CD14-positive monocyte (primary cell): ENCODE data around the gene HMGXB4. TPM values are rescaled to one million over a fixed set of nuclear protein-coding genes. Genes with fewer than 3 reads are reported as not detected.
A peak's percentile ranks its signal among the peaks of the same experiment; 100 is the strongest.

ENCODE experiments used
- DNase-seq, 3 donors: peaks; one replicate each; pipeline ENCODE4 v3.0.0-alpha.2; 2011 to 2022
- H2AFZ ChIP-seq: 2 replicates; pipeline ENCODE4 v1.6.0; 2012; ENCODE audit warnings: mild to moderate bottlenecking, low read depth, low read length, inconsistent platforms; ENCODE audit not compliant: insufficient read depth, poor library complexity, severe bottlenecking
- H3K27ac ChIP-seq, 2 donors: 1 replicate in 1 of 2; 2 replicates in 1 of 2; pipeline ENCODE4 v1.5.1; 2012 to 2013; ENCODE audit warnings: low read length in 2 of 2, control low read depth in 1 of 2, inconsistent platforms in 1 of 2, low read depth in 1 of 2, mild to moderate bottlenecking in 1 of 2
- H3K27me3 ChIP-seq, 2 donors: one replicate each; pipeline versions ENCODE4 v1.6.0 to v1.6.1; 2011 to 2013; ENCODE audit warnings: low read length in 2 of 2; ENCODE audit not compliant: control insufficient read depth in 2 of 2, insufficient read depth in 2 of 2
- H3K36me3 ChIP-seq, 2 donors: replicated peaks in 1 of 2; 1 replicate in 1 of 2; 2 replicates in 1 of 2; pipeline versions ENCODE4 v1.5.1 to v1.6.1; 2012 to 2013; ENCODE audit warnings: low read length in 2 of 2, control low read depth in 1 of 2, inconsistent platforms in 1 of 2, mild to moderate bottlenecking in 1 of 2; ENCODE audit not compliant: insufficient read depth in 2 of 2, control insufficient read depth in 1 of 2
- H3K4me1 ChIP-seq, 2 donors: 1 replicate in 1 of 2; 2 replicates in 1 of 2; pipeline versions ENCODE4 v1.5.1 to v1.6.1; 2012 to 2013; ENCODE audit warnings: low read length in 2 of 2, control low read depth in 1 of 2, inconsistent platforms in 1 of 2, mild to moderate bottlenecking in 1 of 2, moderate library complexity in 1 of 2; ENCODE audit not compliant: insufficient read depth in 2 of 2, control insufficient read depth in 1 of 2
- H3K4me2 ChIP-seq: replicated peaks from 2 replicates; pipeline ENCODE3; 2012; ENCODE audit warnings: low read length, moderate library complexity, mild to moderate bottlenecking; ENCODE audit not compliant: poor library complexity, severe bottlenecking; ENCODE audit errors: extremely low read depth
- H3K4me3 ChIP-seq, 3 experiments: fragments of 200-600 bp in 1 of 3; sonication (generic) in 1 of 3; replicated peaks in 1 of 3; 1 replicate in 2 of 3; 2 replicates in 1 of 3; pipeline ENCODE4 v1.5.1; 2011 to 2013; ENCODE audit warnings: low read length in 3 of 3, mild to moderate bottlenecking in 3 of 3, control low read depth in 2 of 3, low read depth in 2 of 3, inconsistent platforms in 1 of 3, moderate library complexity in 1 of 3
- H3K79me2 ChIP-seq: 2 replicates; pipeline ENCODE4 v1.6.0; 2012; ENCODE audit warnings: mild to moderate bottlenecking, control low read depth, inconsistent platforms, low read length, moderate library complexity; ENCODE audit not compliant: insufficient read depth
- H3K9ac ChIP-seq: 2 replicates; pipeline ENCODE4 v1.6.0; 2017; ENCODE audit warnings: low read length, mild to moderate bottlenecking; ENCODE audit not compliant: insufficient read depth, poor library complexity, severe bottlenecking
- H3K9me3 ChIP-seq, 2 donors: replicated peaks in 1 of 2; 1 replicate in 1 of 2; 2 replicates in 1 of 2; pipeline versions ENCODE4 v1.5.1 to v1.6.1; 2012 to 2013; ENCODE audit warnings: low read length in 2 of 2, control low read depth in 1 of 2; ENCODE audit not compliant: control insufficient read depth in 1 of 2, insufficient read depth in 1 of 2
- H4K20me1 ChIP-seq: 2 replicates; pipeline ENCODE4 v1.6.0; 2012; ENCODE audit warnings: mild to moderate bottlenecking, low read length, control low read depth, moderate library complexity; ENCODE audit not compliant: insufficient read depth
- H3K27ac Mint-ChIP-seq, 7 donors: one replicate each; pipeline ENCODE4 v1.8.0; 2020; ENCODE audit warnings: mild to moderate bottlenecking in 7 of 7, mixed read lengths in 7 of 7, moderate library complexity in 6 of 7, inconsistent platforms in 2 of 7
- H3K27me3 Mint-ChIP-seq, 3 donors: one replicate each; pipeline ENCODE4 v1.8.0; 2021 to 2022; ENCODE audit warnings: low read depth in 3 of 3, mild to moderate bottlenecking in 3 of 3, mixed read lengths in 3 of 3, moderate library complexity in 3 of 3, inconsistent platforms in 1 of 3
- H3K36me3 Mint-ChIP-seq, 2 donors: one replicate each; pipeline ENCODE4 v1.8.0; 2020; ENCODE audit warnings: mixed read lengths in 2 of 2, inconsistent platforms in 1 of 2, mild to moderate bottlenecking in 1 of 2
- H3K4me1 Mint-ChIP-seq: one replicate; pipeline ENCODE4 v1.8.0; 2020; ENCODE audit warnings: mild to moderate bottlenecking, mixed read lengths
- H3K4me3 Mint-ChIP-seq, 2 donors: one replicate each; pipeline ENCODE4 v1.8.0; 2020; ENCODE audit warnings: mild to moderate bottlenecking in 2 of 2, mixed read lengths in 2 of 2, moderate library complexity in 1 of 2
- H3K9me3 Mint-ChIP-seq, 7 donors: one replicate each; pipeline ENCODE4 v1.8.0; 2020 to 2022; ENCODE audit warnings: mixed read lengths in 7 of 7, mild to moderate bottlenecking in 6 of 7, moderate library complexity in 6 of 7, inconsistent platforms in 2 of 7
- CTCF ChIP-seq: fragments of 200-600 bp; IDR thresholded peaks from one replicate; pipeline ENCODE4 v1.8.0; 2022; ENCODE audit warnings: antibody characterized with exemption, mild to moderate bottlenecking
- WGBS: methylation state at CpG from one replicate; pipeline ENCODE4 v1.1.5; 2013; ENCODE audit warnings: missing lambda C conversion rate; ENCODE audit not compliant: insufficient coverage; 5-methylcytosine and 5-hydroxymethylcytosine counted together
- intact Hi-C, 2 donors: fragments of 100-400 bp; cut with micrococcal nuclease; formaldehyde crosslinking; loops; one replicate each; pipeline versions ENCODE4 v1.15.0 to v1.15.1; 2023
- polyA plus RNA-seq, 3 donors: library from polyadenylated mRNA; depleted of rRNA in 1 of 3; unstranded in 2 of 3; stranded (reverse) in 1 of 3; fragments of 300-500 nt in 2 of 3; fragments of >200 nt in 1 of 3; fragmentation: Illumina TruSeq in 2 of 3; gene quantifications; 1 replicate in 2 of 3; 2 replicates in 1 of 3; pipeline ENCODE4 v1.2.3, GENCODE V29; 2012 to 2021

HMGXB4 gene
- polyA plus RNA-seq, 3 donors: 6.3 to 11.4 (median 8.1) TPM

- H3K27me3 ChIP-seq: no peaks in the 10 kb centered on the region
- peaks cover 62 to 95% of the 10 kb centered on the region in 2 donors for H3K36me3 ChIP-seq
- 100% methylated on average over 5 of the region's 7 CpGs for WGBS
- peaks cover 100% of the 10 kb centered on the region for H4K20me1 ChIP-seq
- no peak for DNase-seq
- Mint-ChIP-seq H3K4me1 (peaks cover 22% of the 10 kb centered on the region), H3K4me3 (no peak overlapping the region), H3K36me3 (peaks cover 86 to 94% of the 10 kb centered on the region in 2 donors), H3K27ac (peak overlapping the region in 2 of 7 donors; percentile 36 to 42), H3K27me3 (peaks cover 0 to 2% (median 0%) of the 10 kb centered on the region in 3 donors), H3K9me3 (no peaks in the 10 kb centered on the region)
- no peak for TF ChIP-seq CTCF
- peaks cover 82% of the 10 kb centered on the region for H3K79me2 ChIP-seq
- H3K27ac ChIP-seq: no peak overlapping the region
- no peaks in the 10 kb centered on the region for H3K9me3 ChIP-seq
- H3K4me2 ChIP-seq: no peak overlapping the region
- intact Hi-C loops: no loop called here
- H3K4me1 ChIP-seq: peaks cover 0 to 7% of the 10 kb centered on the region in 2 donors
- no peak overlapping the region for H3K9ac ChIP-seq
- H3K4me3 ChIP-seq: no peak overlapping the region
- H2AFZ ChIP-seq: no peak overlapping the region
Observed at GRCh38 chr22:35316751-35317150, 59.5 kb downstream of the HMGXB4 start.

DNA sequence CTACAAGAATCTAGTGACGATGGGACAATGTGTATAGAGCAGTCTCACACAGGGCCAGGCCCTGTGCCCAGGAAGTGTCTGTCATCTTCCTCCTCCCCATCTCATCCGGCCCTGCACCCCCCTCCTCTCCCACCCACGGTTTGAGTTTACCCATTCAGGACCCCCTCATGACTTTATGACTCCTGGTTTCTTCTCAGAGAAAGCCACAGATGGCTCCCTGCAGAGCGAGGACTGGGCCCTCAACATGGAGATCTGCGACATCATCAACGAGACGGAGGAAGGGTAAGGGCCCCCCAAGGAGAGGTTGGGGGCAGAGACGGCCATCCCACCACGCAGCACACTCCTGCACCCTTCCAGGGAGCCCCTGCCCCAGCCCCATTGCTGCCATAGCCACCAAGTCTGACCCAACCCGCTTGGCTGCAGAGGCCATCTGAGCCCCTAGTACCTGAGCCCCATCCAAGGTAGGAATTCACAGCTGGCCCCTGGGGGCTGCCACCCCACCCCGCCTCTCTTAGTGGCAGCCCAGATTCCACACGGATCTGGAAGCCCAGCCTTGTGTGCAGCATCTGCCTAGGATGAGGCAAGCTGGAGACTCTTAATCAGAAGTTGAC is 60.5 kb downstream of the HMGXB4 start:
- Histone ChIP-seq H3K36me3 (peaks cover 73 to 96% of the 10 kb centered on the region in 2 donors), H3K4me3 (no peak overlapping the region), H4K20me1 (peaks cover 100% of the 10 kb centered on the region), H3K27me3 (no peaks in the 10 kb centered on the region), H3K79me2 (peaks cover 72% of the 10 kb centered on the region), H3K4me2 (no peak overlapping the region), H2AFZ (no peak overlapping the region), H3K27ac (peak overlapping the region in 1 of 2 donors; percentile 11), H3K9ac (no peak overlapping the region), H3K9me3 (no peaks in the 10 kb centered on the region), H3K4me1 (peaks cover 0 to under 1% of the 10 kb centered on the region in 2 donors)
- intact Hi-C loops: no loop called here
- 94% methylated on average over 7 of the region's 12 CpGs for WGBS
- peaks cover 0 to 2% (median 0%) of the 10 kb centered on the region in 3 donors for H3K27me3 Mint-ChIP-seq
- no peak overlapping the region for H3K4me3 Mint-ChIP-seq
- H3K36me3 Mint-ChIP-seq: peaks cover 90 to 94% of the 10 kb centered on the region in 2 donors
- no peak for TF ChIP-seq CTCF
- no peaks in the 10 kb centered on the region for H3K9me3 Mint-ChIP-seq
- peaks cover 13% of the 10 kb centered on the region for H3K4me1 Mint-ChIP-seq
- peak overlapping the region in 3 of 7 donors; percentile 25 to 45 (median 32) for H3K27ac Mint-ChIP-seq
- no peak for DNase-seq
